Neuronal stem cell (in vitro differentiated cells): ENCODE measurements around the gene RPL13A.
A peak's percentile ranks its signal among the peaks of the same experiment; 100 is the strongest.

Experiments
- DNase-seq: peaks from one replicate; pipeline ENCODE4 v3.0.0-alpha.2; 2013; ENCODE audit warnings: low spot score
- H2AFZ ChIP-seq: one replicate; pipeline ENCODE4 v1.6.1; 2013; ENCODE audit warnings: mild to moderate bottlenecking, low read length, inconsistent platforms
- H2AK5ac ChIP-seq: 2 replicates; pipeline ENCODE4 v1.6.1; 2013; ENCODE audit warnings: low read depth, mild to moderate bottlenecking, inconsistent platforms, low read length, moderate library complexity, mixed read lengths
- H2BK120ac ChIP-seq: 2 replicates; pipeline ENCODE4 v1.6.1; 2013; ENCODE audit warnings: low read depth, mild to moderate bottlenecking, inconsistent platforms, low read length, moderate library complexity, mixed read lengths
- H2BK12ac ChIP-seq: one replicate; pipeline ENCODE4 v1.6.1; 2013; ENCODE audit warnings: low read length, inconsistent platforms
- H2BK15ac ChIP-seq: 2 replicates; pipeline ENCODE4 v1.6.1; 2013; ENCODE audit warnings: mild to moderate bottlenecking, low read length, inconsistent platforms, mixed read lengths
- H2BK5ac ChIP-seq: one replicate; pipeline ENCODE4 v1.6.1; 2013; ENCODE audit warnings: inconsistent platforms, mild to moderate bottlenecking, low read length, moderate library complexity
- H3K14ac ChIP-seq: one replicate; pipeline ENCODE4 v1.6.1; 2013; ENCODE audit warnings: low read length, inconsistent platforms
- H3K18ac ChIP-seq: 2 replicates; pipeline ENCODE4 v1.6.1; 2013; ENCODE audit warnings: low read length, inconsistent platforms
- H3K23ac ChIP-seq: 2 replicates; pipeline ENCODE4 v1.6.1; 2013; ENCODE audit warnings: low read depth, mild to moderate bottlenecking, mixed read lengths, low read length, inconsistent platforms; ENCODE audit not compliant: poor library complexity
- H3K27ac ChIP-seq: replicated peaks from 3 replicates; pipeline ENCODE4 v1.5.1; 2013; ENCODE audit warnings: low read length, inconsistent platforms
- H3K27me3 ChIP-seq, 3 experiments: 2 replicates each; pipeline ENCODE4 v1.6.1; 2013; ENCODE audit warnings: low read length in 3 of 3, mild to moderate bottlenecking in 2 of 3, inconsistent platforms in 1 of 3, low read depth in 1 of 3, mixed read lengths in 1 of 3, moderate library complexity in 1 of 3; ENCODE audit not compliant: control insufficient read depth in 3 of 3, insufficient read depth in 3 of 3
- H3K36me3 ChIP-seq, 2 donors: replicated peaks in 1 of 2; 2 replicates each; pipeline ENCODE4 v1.6.1; 2013; ENCODE audit warnings: low read length in 2 of 2; ENCODE audit not compliant: control insufficient read depth in 2 of 2, insufficient read depth in 2 of 2
- H3K4ac ChIP-seq: 2 replicates; pipeline ENCODE4 v1.6.1; 2013; ENCODE audit warnings: inconsistent platforms, mild to moderate bottlenecking, low read length, moderate library complexity
- H3K4me1 ChIP-seq, 2 donors: 1 replicate in 1 of 2; 2 replicates in 1 of 2; pipeline ENCODE4 v1.6.1; 2013; ENCODE audit warnings: low read length in 2 of 2, low read depth in 1 of 2; ENCODE audit not compliant: control insufficient read depth in 2 of 2, insufficient read depth in 1 of 2
- H3K4me2 ChIP-seq: one replicate; pipeline ENCODE4 v1.6.1; 2013; ENCODE audit warnings: mild to moderate bottlenecking, low read length, inconsistent platforms; ENCODE audit not compliant: insufficient read depth, poor library complexity, severe bottlenecking
- H3K4me3 ChIP-seq, 2 donors: 2 replicates each; pipeline ENCODE4 v1.5.1; 2013; ENCODE audit warnings: low read length in 2 of 2, mild to moderate bottlenecking in 2 of 2, inconsistent platforms in 1 of 2, moderate library complexity in 1 of 2
- H3K79me1 ChIP-seq: one replicate; pipeline ENCODE4 v1.6.1; 2013; ENCODE audit warnings: low read depth, mild to moderate bottlenecking, inconsistent platforms, low read length, moderate library complexity
- H3K9ac ChIP-seq: one replicate; pipeline ENCODE4 v1.6.1; 2013; ENCODE audit warnings: mild to moderate bottlenecking, low read depth, low read length, inconsistent platforms; ENCODE audit not compliant: poor library complexity
- H3K9me3 ChIP-seq, 2 donors: replicated peaks in 1 of 2; 2 replicates each; pipeline versions ENCODE3 to v1.6.1; 2013; ENCODE audit warnings: low read length in 2 of 2, mild to moderate bottlenecking in 2 of 2, inconsistent platforms in 1 of 2, low read depth in 1 of 2, mixed read lengths in 1 of 2, moderate library complexity in 1 of 2; ENCODE audit not compliant: control insufficient read depth in 2 of 2, insufficient read depth in 1 of 2
- H4K8ac ChIP-seq: one replicate; pipeline ENCODE4 v1.6.1; 2013; ENCODE audit warnings: low read depth, mild to moderate bottlenecking, inconsistent platforms, low read length, moderate library complexity
- H4K91ac ChIP-seq: one replicate; pipeline ENCODE4 v1.6.1; 2013; ENCODE audit warnings: low read length, low read depth, mild to moderate bottlenecking, inconsistent platforms; ENCODE audit not compliant: poor library complexity
- WGBS, 2 donors: extraction: QIAGEN DNeasy Blood & Tissue Kit; methylation state at CpG; one replicate each; pipeline ENCODE4 v1.1.7; 2013; ENCODE audit warnings: missing lambda C conversion rate in 2 of 2, mixed read lengths in 1 of 2; ENCODE audit not compliant: insufficient read length in 2 of 2, insufficient replicate concordance in 1 of 2; ENCODE audit errors: extremely low coverage in 2 of 2; 5-methylcytosine and 5-hydroxymethylcytosine counted together

Gene RPL13A

DNA sequence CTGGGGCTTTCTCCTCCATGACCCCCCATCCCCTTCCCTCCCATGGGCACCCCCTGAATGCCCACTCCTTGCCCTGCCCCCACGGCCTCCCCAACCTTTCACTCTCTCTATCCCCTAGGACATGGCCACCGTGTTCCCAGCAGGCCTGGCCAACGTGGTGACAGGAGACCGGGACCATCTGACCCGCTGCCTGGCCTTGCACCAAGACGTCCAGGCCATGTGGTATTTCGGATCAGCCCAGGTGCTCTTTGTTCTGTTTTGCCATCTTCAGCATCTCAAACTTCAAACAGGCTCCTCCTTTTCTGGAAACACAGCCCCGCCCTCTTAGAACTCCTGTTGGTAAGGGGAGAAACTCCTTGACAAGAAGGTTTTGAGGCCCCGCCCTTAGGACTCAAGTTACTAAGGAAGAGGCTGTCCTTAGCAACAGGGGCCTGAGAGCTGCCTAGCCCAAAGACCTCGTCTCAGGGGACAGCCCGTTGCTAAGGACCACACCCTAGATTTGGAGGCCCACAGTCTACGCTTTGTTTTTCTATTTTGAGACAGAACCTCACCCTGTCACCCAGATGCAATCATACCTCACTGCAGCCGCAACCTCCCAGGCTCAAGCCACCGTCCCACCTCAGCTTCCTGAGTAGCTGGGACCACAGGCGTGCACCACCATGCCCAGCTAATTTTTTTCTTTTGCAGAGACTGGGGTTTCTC, 18.5 kb upstream of the RPL13A start:
- peak overlapping the region; percentile 75 for H2BK5ac ChIP-seq
- H3K4me3 ChIP-seq = no peak overlapping the region
- peak overlapping the region; percentile 92 for H4K8ac ChIP-seq
- H3K9me3 ChIP-seq = no peaks in the 10 kb centered on the region
- H3K23ac ChIP-seq = no peak overlapping the region
- H3K4ac ChIP-seq = no peak overlapping the region
- peak overlapping the region; percentile 30 for H3K9ac ChIP-seq
- peaks cover 3% of the 10 kb centered on the region for H3K79me1 ChIP-seq
- no peak overlapping the region for H3K27ac ChIP-seq
- no peaks in the 10 kb centered on the region for H3K27me3 ChIP-seq
- H2AK5ac ChIP-seq = peak overlapping the region; percentile 99
- peak overlapping the region; percentile 89 for H3K14ac ChIP-seq
- WGBS, 2 donors = no CpG with 5 or more reads among the region's 15 CpGs
- H2BK12ac ChIP-seq = no peak overlapping the region
- peak overlapping the region; percentile 65 for H3K18ac ChIP-seq
- H2AFZ ChIP-seq = no peak overlapping the region
- H2BK15ac ChIP-seq = no peak overlapping the region
- H4K91ac ChIP-seq = no peak overlapping the region
- H3K4me2 ChIP-seq = peak overlapping the region; percentile 11
- peaks cover 3 to 4% of the 10 kb centered on the region in 2 donors for H3K4me1 ChIP-seq
- peaks cover 11 to 54% of the 10 kb centered on the region in 2 donors for H3K36me3 ChIP-seq
- H2BK120ac ChIP-seq = no peak overlapping the region
- no peak for DNase-seq

DNA sequence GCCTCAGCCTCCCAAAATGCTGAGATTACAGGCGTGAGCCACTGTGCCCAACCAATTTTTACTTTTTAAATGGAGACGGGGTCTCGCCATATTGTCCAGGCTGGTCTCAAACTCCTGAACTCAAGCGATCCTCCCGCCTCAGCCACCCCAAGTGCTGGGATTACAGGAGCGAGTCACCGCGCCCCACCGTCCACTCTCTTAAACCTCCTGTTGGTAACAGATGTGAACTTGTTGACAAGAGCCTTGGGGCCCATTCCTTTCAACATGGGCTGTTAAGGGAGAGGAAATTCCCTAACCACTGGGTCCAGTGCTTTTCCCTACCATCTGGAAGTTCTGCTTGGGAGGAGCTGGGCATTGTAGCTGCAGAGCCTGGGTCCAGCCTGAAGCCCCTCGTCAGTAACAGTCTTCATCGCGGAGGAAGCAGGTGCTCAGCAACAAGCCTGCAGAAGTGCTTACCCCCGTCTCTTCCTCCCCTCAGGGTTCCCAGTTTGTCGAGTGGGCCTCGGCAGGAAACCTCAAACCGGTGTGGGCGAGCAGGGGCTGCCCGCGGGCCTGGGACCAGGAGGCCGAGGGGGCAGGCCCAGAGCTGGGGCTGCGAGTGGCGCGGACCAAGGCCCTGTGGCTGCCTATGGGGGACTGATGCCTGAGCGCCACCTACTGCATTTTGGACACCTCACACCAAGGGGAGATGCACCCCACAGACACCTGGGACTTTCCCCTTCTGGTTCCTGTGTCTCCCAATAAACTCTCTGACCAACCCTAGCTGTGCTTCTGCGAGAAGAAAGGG, 17.4 kb upstream of the RPL13A start:
- Histone ChIP-seq H3K79me1 (peaks cover 3% of the 10 kb centered on the region), H2BK120ac (no peak overlapping the region), H2AK5ac (peak overlapping the region; percentile 84), H3K27me3 (peaks cover 0 to 4% (median 0%) of the 10 kb centered on the region in 3 experiments), H3K4me1 (peaks cover 3 to 6% of the 10 kb centered on the region in 2 donors), H4K8ac (no peak overlapping the region), H2BK12ac (no peak overlapping the region), H3K36me3 (peaks cover 8 to 44% of the 10 kb centered on the region in 2 donors), H3K23ac (no peak overlapping the region), H2AFZ (no peak overlapping the region), H3K4ac (no peak overlapping the region), H3K14ac (no peak overlapping the region), H3K18ac (peak overlapping the region; percentile 48), H3K4me2 (no peak overlapping the region), H4K91ac (no peak overlapping the region), H3K4me3 (no peak overlapping the region), H2BK15ac (no peak overlapping the region), H3K9ac (peak overlapping the region; percentile 21), H3K27ac (no peak overlapping the region), H3K9me3 (no peaks in the 10 kb centered on the region), H2BK5ac (no peak overlapping the region)
- DNase-seq = no peak
- no CpG with 5 or more reads among the region's 25 CpGs for WGBS, 2 donors

DNA sequence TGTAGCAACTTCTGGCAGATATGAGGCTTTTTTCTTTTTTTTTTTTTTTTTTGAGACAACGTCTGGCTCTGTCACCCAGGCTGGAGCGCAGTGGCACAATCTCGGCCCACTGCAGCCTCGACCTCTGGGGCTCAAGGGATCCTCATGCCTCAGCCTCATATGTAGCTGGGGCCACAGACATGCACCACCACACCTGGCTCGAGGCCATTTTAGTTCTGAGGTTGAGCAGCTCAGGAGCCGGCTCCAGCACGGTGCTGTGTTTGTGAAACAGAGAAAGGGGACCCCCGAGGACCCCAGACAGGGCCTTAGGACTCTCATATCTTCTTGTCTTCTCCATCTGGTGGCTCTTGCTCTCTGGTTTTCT, 16.8 kb upstream of the RPL13A start:
- Histone ChIP-seq H3K27me3 (peaks cover 0 to 6% (median 0%) of the 10 kb centered on the region in 3 experiments), H3K23ac (no peak overlapping the region), H3K4ac (no peak overlapping the region), H3K9me3 (no peaks in the 10 kb centered on the region), H2BK120ac (no peak overlapping the region), H3K4me1 (peaks cover 3 to 6% of the 10 kb centered on the region in 2 donors), H3K4me3 (no peak overlapping the region), H4K8ac (no peak overlapping the region), H3K9ac (no peak overlapping the region), H3K79me1 (peaks cover 3% of the 10 kb centered on the region), H2BK15ac (no peak overlapping the region), H3K27ac (no peak overlapping the region), H3K14ac (no peak overlapping the region), H3K4me2 (no peak overlapping the region), H2AK5ac (no peak overlapping the region), H4K91ac (no peak overlapping the region), H3K36me3 (peaks cover 8 to 39% of the 10 kb centered on the region in 2 donors), H2AFZ (no peak overlapping the region), H2BK5ac (no peak overlapping the region), H3K18ac (no peak overlapping the region), H2BK12ac (no peak overlapping the region)
- DNase-seq = no peak
- no CpG with 5 or more reads among the region's 8 CpGs for WGBS, 2 donors

DNA sequence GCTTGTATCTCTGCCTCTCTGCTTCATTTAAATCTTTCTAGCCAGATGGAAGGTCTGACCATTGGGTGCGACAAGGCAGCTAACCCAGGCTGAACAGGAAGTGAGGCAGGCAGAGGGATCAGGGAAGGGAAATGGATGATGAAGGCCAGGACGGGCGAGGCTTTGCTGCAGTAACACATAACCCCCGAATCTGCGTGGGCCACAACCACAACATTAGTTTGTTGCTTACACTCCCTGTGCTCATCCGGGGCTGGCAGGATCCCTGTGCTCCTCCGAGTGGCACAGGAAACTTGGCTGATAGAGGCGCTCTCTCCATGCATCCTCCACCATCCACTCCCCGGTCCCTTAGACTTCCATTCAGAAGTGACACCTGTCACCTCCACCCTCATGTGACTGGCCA, 14.5 kb upstream of the RPL13A start:
- H2BK5ac ChIP-seq = peak overlapping the region; percentile 24
- DNase-seq = no peak
- H3K79me1 ChIP-seq = peaks cover 3% of the 10 kb centered on the region
- H3K9ac ChIP-seq = peak overlapping the region; percentile 21
- H3K4me2 ChIP-seq = no peak overlapping the region
- no peak overlapping the region for H4K91ac ChIP-seq
- H2BK120ac ChIP-seq = no peak overlapping the region
- peaks cover 0 to 6% (median 0%) of the 10 kb centered on the region in 3 experiments for H3K27me3 ChIP-seq
- H2BK12ac ChIP-seq = no peak overlapping the region
- H2AK5ac ChIP-seq = no peak overlapping the region
- H3K23ac ChIP-seq = peak overlapping the region; percentile 43
- no peak overlapping the region for H4K8ac ChIP-seq
- H3K4me1 ChIP-seq = peaks cover 4 to 12% of the 10 kb centered on the region in 2 donors
- H3K18ac ChIP-seq = peak overlapping the region; percentile 44
- no peak overlapping the region for H2AFZ ChIP-seq
- H3K4me3 ChIP-seq = no peak overlapping the region
- H2BK15ac ChIP-seq = peak overlapping the region; percentile 78
- H3K4ac ChIP-seq = no peak overlapping the region
- peaks cover 6 to 23% of the 10 kb centered on the region in 2 donors for H3K36me3 ChIP-seq
- no peak overlapping the region for H3K14ac ChIP-seq
- no peak overlapping the region for H3K27ac ChIP-seq
- no CpG with 5 or more reads among the region's 9 CpGs for WGBS, 2 donors
- H3K9me3 ChIP-seq = no peaks in the 10 kb centered on the region
